ENCODE measurements around the gene GNB1L. TPM values are rescaled to one million over a fixed set of nuclear protein-coding genes. Genes with fewer than 3 reads are reported as not detected.
A peak's percentile ranks its signal among the peaks of the same experiment; 100 is the strongest.

The GNB1L gene
- polyA plus RNA-seq, 1 experiment, result 3.6 TPM

- Histone ChIP-seq H3K36me3 (ENCODE audit: control insufficient read depth, insufficient read depth, low read length) (no peaks in the 10 kb centered on the region), H3K27me3 (ENCODE audit: control insufficient read depth, insufficient read depth, low read length) (peaks cover 34% of the 10 kb centered on the region), H3K4me3 (ENCODE audit: low read depth, low read length) (no peak overlapping the region)
- DNase-seq (ENCODE audit: low read depth), result no peak
- ChIA-PET POLR2A (no interaction called here), CTCF (interaction anchor here (1.6 kb wide), 1 partner anchor 155 kb away, joined by 3 read pairs; no protein-coding TSS in a partner anchor)
- TF ChIP-seq, protein P1, sequence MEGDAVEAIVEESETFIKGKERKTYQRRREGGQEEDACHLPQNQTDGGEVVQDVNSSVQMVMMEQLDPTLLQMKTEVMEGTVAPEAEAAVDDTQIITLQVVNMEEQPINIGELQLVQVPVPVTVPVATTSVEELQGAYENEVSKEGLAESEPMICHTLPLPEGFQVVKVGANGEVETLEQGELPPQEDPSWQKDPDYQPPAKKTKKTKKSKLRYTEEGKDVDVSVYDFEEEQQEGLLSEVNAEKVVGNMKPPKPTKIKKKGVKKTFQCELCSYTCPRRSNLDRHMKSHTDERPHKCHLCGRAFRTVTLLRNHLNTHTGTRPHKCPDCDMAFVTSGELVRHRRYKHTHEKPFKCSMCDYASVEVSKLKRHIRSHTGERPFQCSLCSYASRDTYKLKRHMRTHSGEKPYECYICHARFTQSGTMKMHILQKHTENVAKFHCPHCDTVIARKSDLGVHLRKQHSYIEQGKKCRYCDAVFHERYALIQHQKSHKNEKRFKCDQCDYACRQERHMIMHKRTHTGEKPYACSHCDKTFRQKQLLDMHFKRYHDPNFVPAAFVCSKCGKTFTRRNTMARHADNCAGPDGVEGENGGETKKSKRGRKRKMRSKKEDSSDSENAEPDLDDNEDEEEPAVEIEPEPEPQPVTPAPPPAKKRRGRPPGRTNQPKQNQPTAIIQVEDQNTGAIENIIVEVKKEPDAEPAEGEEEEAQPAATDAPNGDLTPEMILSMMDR (IDR thresholded peaks at IDR 0.05; ENCODE audit: insufficient read depth, low read depth, low read length), result no peak
Measured at GRCh38 chr22:19758896-19759426, 95.7 kb downstream of the GNB1L start.

GRCh38 chr22:19757985-19758895, 96.4 kb downstream of the GNB1L start:
- Histone ChIP-seq H3K27me3 (ENCODE audit: control insufficient read depth, insufficient read depth, low read length) (peaks cover 40% of the 10 kb centered on the region), H3K4me3 (ENCODE audit: low read depth, low read length) (no peak overlapping the region), H3K36me3 (ENCODE audit: control insufficient read depth, insufficient read depth, low read length) (no peaks in the 10 kb centered on the region)
- TF ChIP-seq, protein P1 (IDR thresholded peaks at IDR 0.05; ENCODE audit: insufficient read depth, low read depth, low read length), result no peak
- no peak for DNase-seq (ENCODE audit: low read depth)
- POLR2A ChIA-PET, result no interaction called here
- CTCF ChIA-PET, result interaction anchor here (0.6 to 4.0 kb wide), 9 partner anchors 9 to 155 kb away, joined by 3 to 22 read pairs (median 3); partner anchors contain the start of genes GNB1L and RTL10

DNA sequence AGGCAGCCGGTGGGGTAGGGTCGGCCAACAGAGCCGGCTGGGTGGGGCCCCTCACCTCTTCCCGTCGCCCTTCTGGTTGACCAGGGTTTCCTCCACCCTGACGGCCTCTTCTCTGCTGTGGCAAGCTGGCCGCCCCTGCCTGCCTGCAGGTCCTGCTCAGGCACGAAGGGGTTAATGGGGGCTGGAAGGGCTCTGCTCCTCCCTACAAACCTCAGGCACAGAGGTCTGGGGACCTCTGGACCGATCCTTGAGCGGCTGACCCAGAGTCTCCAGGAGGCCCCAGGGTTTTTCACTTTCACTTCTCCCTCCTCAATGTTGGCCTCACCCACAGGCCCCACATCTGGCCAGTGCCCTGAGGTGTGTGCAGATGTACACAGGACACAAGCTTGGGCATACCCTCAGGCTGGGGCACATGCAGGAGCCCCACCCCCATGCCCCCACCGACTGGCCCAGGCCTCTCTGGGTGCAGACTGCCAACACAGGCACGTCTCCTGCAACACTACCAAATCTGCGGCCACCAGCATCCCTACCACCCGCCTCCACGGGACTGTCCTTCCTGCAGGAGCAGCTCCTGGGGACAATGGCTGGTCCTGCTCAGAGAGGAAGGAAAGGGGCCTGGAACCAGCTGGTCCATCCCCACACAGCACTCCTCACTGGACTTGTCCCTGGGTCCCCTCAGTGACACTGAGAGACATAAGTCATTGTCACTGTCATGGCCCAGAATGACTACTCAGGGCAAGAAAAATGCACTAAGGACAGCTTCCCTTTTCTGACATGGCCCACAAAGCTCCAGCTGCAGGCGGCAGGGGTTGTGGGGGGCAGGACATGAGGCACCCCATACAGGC, 97.3 kb downstream of the GNB1L start:
- Histone ChIP-seq H3K36me3 (ENCODE audit: control insufficient read depth, insufficient read depth, low read length) (no peaks in the 10 kb centered on the region), H3K4me3 (ENCODE audit: low read depth, low read length) (no peak overlapping the region), H3K27me3 (ENCODE audit: control insufficient read depth, insufficient read depth, low read length) (peaks cover 40% of the 10 kb centered on the region)
- ChIA-PET POLR2A (no interaction called here), CTCF (interaction anchor here (0.9 to 4.0 kb wide), 11 partner anchors 9 to 156 kb away, joined by 3 to 22 read pairs (median 3); partner anchors contain the start of genes GNB1L and RTL10)
- TF ChIP-seq, protein P1 (IDR thresholded peaks at IDR 0.05; ENCODE audit: insufficient read depth, low read depth, low read length), result no peak
- no peak for DNase-seq (ENCODE audit: low read depth)

DNA sequence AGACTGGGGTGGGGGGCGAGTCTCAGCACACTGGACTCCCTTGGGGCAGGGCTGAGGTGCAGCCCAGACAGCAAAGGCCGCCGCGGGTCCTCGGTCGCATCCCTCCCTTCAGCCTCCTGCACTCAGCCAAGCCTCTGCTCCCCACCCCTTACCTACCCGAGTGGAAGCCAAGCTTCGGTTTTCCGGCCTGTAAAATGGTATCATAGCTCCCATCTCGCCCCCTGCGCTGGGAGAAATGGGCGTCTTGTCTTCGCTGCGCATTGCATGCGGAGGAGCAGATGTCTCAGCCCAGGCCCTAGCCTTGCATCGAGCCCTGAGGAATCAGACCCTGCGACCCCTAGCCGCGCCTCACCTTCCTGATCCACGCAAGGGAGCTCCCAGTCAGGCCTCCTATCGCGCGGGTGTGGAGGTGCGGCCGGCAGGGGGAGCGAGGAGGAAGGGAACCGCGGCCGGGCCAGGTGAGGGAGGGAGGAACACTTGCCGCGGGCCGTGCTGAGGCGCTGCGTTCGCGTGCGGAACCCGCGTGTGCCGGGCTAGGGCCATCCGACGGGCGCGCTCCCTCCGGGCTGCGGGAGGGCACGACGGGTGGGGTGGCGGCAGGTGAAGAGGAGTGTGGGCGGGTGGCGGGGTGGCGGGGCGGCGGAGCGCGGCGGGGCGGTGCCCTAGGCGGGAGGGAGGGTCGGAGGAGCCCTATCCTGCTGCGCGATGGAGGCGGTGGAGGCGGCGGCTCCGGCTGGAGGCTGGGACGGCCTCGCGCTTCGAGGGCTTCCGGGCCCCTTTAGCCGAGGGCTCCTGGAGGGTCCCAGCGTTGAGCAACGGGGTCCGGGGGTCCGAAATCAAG, 98.2 kb downstream of the GNB1L start:
- ChIA-PET CTCF (interaction anchor here (0.8 to 4.0 kb wide), 10 partner anchors 10 to 154 kb away, joined by 3 to 22 read pairs (median 3); no protein-coding TSS in a partner anchor), POLR2A (no interaction called here)
- Histone ChIP-seq H3K4me3 (ENCODE audit: low read depth, low read length) (no peak overlapping the region), H3K36me3 (ENCODE audit: control insufficient read depth, insufficient read depth, low read length) (no peaks in the 10 kb centered on the region), H3K27me3 (ENCODE audit: control insufficient read depth, insufficient read depth, low read length) (peaks cover 40% of the 10 kb centered on the region)
- no peak for DNase-seq (ENCODE audit: low read depth)
- TF ChIP-seq, protein P1 (IDR thresholded peaks at IDR 0.05; ENCODE audit: insufficient read depth, low read depth, low read length), result peak; percentile 53

All from BJ (cell line).